Hematopoietic multipotent progenitor cell treated with erythropoietin and hydrocortisone succinate and interleukin-3 and kit ligand, for 6 days (in vitro differentiated cells): ENCODE results near the gene MOGAT3.
"Not testable (repeated sequence)": the region's sequence is repeated elsewhere in the genome, so short reads cannot be mapped to it uniquely, and the experiment has no call there.

ENCODE experiments used
- DNase-seq: peaks from one replicate; pipeline ENCODE4 v3.0.0-alpha.2; 2015

The MOGAT3 gene

DNA sequence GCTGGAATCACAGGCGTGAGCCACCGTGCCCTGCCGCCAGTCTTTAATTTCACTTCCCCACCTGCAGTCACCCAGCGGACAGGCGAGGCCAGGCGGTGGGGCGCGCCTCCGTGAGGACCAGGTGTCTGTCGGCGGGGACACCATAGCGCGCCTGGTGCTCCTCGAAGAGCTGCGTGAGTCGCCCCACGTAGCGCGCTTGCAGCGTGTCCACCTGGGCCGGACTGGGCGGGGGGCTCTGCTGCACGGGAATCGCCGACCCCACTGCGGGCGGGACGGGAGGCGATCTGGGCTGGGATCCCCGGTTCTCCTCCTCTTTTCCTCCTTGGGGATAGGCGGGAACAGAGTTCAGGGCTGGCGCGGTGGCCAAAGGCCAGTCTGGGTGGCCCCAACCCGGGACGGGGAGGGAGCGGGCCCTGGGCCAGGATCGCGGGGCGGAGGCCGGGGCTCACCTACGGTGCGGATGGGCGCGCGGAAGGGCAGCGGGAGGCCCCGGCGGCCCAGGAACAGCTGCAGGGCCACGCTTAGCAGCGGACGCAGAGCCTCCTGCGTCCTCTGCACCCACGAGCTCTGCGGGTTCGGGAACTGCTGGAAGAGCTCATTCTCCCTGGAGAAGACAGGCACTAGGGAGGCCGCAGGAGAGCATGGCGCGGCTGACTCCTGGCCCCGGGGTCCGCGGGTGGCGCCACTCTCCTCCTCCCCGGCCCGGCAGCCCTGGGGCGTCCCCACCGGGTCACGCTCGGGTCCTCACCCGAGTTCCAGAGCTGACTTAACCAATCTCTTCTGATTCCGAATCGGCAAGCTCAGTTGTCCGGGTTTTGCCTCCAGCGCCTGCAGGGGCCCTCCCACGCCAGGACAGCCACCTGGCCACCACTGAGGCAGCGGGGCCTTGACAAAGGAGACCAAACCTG is 1.1 kb upstream of the MOGAT3 start:
- DNase-seq: no peak

DNA sequence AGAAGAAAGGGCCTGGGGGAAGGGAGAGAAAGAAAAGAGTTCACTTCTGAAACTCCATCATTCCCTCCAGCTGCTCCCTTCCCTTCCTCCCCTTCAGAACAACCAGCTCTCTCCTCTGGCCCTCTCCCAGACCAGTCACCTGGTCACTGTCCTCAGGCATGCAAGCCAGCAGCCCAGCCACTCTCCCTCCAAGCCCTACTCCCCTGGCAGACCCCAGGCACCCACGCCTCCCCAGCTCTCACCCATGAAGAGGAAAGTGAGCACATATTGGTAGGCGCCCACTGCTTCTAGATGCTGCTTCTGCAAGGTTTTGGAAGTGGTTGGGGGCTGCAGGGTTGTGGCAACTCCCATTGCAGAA is 353 bp downstream of the MOGAT3 start:
- DNase-seq: no peak

DNA sequence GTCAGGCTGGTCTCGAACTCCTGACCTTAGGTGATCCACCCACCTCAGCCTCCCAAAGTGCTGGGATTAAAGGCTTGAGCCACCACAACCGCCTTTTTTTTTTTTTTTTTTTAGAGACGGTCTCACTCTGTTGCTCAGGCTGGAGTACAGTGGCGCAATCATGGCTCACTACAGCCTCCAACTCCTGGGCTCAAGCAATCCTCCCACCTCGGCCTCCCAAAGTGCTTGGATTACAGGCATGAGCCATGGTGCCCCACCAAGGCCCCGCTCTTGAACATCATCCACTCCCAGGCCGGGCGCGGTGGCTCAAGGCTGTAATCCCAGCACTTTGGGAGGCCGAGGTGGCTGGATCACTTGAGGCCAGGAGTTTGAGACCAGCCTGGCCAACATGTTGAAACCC is 1.3 kb downstream of the MOGAT3 start:
- DNase-seq: not testable (repeated sequence)

DNA sequence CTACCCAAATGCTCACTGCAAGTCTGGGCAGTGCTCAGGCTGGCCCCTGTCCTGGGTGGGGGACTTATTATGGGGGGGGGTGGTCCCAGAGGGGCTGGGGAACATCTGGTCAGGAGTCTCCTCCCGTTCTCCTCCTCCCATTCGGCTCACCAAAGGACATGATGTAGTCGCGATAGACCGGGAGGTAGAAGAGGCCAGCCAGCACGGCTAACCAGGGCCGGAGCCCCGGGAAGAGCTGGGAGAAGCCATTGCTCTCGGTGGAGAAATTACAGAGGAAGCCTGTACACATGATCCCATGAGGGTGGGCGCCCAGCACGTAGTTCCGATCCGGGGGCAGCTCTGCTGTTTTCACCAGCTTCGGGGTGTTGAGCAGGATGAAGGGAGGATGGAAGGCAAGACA is 2.4 kb downstream of the MOGAT3 start:
- no peak for DNase-seq

DNA sequence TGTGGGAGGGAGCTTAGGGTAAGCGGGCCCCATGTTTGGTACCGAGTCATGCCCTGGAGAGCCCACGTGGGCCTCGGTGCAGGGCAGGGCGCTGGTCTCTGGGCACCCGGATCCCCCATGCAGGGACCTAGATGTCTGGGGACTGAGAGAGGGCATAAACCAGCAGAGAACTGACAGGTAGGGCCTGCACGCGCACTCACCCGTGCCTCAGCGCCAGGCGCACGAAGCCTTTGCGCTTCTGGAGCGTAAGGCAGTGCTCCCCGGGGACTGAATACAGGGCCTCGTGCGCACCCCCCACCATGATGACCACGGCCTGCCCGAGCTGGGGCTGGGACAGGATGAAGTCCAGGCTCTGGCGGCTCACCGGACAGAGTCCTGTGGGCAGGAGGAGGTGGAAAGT is 2.8 kb downstream of the MOGAT3 start:
- DNase-seq: no peak

DNA sequence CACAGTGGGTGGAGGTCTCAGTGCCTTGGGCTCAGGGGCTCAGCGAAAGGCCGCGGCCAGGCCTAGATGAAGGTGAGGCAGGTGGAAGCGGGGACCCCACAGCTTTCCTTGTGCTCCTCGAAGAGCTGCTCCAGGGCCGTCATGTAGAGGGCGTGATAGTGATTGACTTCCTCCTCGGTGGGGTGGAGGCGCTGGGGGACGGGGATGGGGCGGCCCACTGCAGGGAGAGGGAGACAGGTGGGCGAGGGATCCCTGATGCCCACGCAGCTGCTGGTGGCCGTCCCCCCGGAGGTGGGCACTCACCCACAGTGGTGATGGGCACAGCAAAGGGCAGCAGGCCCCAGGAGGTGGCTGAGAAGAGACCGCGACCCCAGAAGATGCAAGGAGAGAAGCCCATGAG is 5.0 kb downstream of the MOGAT3 start:
- DNase-seq: no peak

DNA sequence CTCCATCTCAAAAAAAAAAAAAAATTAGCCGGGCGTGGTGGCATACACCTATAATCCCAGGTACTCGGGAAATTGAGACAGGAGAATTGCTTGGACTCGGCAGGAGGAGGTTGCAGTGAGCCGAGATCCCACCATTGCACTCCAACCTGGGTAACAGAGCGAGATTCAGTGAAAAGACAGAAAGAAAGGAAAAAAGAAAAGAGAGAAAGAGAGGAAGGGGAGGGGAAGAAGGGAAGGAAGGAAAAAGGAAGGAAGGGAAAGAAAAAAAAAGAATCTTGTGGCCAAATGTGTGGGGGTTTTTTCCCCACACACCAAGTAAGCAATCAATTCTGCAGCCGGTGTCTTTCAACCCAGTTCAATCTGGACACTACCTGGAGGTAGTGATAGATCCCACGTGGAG is 11.7 kb downstream of the MOGAT3 start:
- DNase-seq: no peak

DNA sequence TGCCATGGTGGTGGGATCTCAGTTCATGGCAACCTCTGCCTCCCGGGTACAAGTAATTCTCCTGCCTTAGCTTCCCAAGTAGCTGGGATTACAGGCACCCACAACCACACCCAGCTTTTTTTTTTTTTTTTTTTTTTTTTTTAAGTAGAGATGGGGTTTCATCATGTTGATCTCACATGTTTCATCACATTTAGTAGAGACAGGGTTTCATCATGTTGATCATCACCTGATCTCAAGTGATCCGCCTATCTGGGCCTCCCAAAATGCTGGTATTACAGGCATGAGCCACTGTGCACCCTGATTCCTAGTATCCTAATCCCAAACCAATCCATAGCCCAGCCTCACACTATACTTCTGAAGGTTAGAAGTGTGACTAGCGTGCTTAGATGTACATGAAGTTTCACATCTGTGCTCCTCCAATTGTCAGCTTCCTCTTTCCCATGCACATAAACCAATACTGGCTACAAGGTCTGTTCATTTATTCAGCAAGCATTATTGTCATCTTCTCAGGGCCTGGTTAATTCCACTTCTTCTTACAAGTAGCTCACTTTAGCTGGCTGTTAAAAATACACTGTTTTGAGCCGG is 13.9 kb downstream of the MOGAT3 start:
- DNase-seq: no peak

DNA sequence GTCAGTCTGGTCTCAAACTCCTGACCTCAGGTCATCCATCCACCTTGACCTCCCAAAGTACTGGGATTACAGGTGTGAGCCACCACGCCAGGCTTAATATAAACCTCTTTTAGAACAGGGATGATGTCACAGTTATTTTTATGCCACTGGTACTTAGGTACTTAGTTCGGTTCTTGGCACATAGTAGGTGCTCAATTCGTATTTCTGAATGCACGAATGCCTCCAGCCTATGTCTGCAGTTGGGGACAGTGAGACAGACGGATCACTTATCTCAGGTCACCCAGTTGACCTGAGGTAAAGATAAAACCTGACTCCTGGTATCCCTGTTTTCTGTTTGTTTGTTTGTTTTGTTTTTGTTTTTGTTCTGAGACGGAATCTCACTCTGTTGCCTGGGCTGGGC is 14.6 kb downstream of the MOGAT3 start:
- no peak for DNase-seq

DNA sequence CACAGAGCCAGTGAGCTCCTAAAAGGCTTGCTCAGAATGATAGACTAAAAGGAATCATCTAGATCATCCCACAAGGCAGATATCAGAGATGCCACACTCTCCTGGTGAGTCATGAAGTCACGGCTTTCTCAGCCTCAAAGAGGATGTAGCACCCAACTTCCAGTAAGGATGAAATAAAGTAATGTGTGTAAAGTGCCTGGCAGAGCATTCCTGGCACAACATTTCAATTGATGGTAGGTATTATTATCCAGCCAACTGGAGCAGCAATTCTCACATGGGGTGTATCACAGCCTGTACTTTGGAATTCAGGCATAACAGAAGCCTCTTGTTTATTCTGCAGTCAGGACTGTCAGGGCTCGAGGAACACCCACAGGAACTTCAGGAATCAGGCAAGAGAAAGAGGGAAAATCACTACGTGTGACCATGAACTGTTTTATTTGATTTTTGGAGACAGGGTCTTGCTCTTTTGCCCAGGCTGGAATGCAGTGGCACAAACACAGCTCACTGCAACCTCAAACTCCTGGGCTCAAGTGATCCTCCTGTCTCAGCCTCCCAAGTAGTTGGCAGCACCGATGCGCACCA is 15.5 kb downstream of the MOGAT3 start:
- DNase-seq: no peak

DNA sequence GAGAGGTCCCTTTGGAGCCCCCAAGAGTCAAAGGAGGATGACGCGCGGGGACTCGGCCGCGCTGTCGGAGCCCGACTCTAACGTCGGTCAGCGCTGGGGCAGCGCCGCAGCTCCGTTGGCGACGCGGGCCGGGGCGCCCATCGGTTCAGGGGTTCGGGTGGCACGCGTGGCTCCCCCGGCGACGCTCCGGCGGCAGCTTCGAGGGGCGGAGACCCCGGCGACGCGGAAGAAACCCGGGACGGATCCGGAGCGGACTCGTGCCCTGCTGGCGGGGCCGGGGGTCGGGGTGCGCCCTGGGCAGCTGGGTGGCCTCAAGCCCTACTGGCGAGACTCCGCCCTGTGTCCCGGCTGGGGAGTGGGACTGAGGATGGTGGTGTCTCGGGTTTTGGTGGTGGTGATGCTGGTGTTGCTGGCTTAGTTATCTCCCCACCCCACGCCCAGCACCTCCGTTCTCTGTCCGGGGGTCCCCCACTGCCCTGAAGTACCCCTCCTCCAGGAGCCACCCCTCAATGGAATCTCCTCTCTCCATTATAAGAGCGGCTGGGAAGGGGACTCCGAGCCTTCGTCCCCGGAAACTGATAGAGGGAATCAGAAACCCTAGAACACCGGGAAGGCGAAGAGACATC is 20.6 kb downstream of the MOGAT3 start, which contains the start of gene NAT16:
TSS of gene NAT16 (minus strand) at position 164 of the 626 bp plus-strand sequence. CDS start 5,486 bp downstream, outside the sequence.
- DNase-seq: no peak

DNA sequence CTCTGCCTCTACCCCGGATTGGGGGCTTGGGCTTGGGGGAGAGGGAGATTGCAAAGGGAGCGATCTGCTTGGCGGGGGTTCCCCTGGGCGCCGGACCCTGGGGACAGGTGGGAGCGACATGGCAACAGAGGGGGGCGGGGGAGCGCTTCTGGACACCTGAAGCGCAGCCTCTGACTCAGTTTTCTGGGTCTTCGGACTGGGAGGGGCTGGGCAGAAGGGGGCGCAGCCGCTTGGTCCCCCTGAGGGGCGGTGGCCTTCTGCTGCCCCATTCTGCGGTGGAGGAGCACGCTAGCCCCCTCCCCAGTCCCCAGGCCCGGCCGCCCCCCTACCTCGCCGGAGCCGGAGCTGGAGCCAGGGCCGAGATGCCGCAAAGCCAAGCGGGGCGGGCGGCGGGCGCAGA is 21.1 kb downstream of the MOGAT3 start:
- no peak for DNase-seq

DNA sequence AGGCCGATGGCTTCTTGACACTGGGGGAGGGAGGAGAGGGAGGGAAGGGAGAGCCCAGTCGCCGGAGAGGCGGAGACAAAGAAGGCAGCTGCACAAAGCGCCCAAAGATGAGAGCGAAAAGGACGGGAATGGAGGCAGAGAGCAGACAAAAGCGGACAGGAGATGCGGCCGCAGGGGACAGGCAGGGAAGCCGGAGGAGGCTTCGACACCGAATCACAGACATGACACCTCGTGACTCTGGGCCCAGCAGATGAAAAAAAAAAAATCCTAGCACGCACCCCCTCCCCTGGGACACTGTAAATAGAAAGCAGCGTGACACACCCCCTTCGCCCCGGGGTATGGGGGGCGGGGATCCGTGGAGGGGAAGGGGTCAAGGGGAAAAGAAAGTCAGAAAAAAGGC is 21.7 kb downstream of the MOGAT3 start:
- DNase-seq: no peak

DNA sequence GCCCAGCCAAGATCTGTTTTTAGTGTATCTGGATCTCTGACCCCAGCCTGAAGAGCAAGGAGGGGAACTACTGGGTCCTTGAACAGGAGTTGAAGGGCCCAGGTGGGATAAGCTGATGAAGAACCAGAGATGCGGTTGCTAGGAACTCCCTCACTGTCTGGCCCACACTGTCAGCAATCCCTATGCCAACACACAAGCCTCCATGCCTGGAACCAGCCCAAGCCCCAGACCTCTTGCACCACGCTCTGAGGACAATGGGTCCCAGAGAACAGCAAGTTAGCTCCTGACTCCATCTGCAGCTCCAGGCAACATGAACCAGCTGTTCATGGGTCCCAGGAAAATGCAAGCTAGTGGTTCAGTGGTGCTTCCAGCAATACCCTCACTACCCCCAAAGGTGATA is 23.2 kb downstream of the MOGAT3 start:
- no peak for DNase-seq

DNA sequence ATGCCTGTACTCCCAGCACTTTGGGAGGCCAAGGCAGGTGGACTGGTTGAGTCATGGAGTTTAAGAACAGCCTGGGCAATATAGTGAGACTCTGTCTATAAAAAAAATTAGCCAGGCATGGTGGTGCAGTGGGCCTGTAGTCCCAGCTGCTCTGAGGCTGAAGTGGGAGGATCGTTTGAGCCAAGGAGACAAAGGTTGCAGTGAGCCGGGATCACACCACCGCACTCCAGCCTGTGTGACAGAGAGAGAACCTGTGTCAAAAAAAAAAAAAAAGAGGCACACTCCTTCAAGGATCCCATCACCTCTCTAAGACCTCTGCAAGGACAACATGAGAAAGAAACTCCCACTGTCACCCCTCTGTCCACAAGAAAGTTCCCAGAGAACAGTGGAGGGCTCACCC is 25.2 kb downstream of the MOGAT3 start:
- no peak for DNase-seq

DNA sequence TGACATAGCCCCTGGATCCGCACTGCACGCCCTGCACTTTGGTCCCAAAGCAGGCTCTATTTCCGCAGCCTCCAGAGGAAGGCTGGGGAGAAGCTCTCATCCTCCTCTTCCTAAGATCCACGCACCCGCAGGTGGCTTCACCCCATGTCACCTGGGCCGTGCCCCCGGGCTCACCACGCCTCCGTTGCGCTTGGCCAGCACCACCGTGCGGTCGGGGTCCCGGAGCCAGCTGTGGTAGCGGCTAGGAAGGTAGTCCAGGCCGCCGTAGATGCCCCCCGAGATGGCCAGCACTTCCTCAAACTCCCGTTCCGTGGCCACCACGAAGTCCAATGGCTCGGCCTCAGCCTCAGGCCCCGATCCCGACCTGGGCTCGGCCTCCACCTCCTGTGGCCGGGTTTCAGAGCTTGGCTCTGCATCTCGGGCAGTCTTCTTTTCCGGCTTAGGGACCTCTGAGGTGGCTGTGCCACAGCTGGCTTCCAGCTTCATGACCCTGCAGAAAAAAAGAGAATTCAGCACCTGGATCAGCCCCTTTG is 26.4 kb downstream of the MOGAT3 start:
- DNase-seq: no peak

DNA sequence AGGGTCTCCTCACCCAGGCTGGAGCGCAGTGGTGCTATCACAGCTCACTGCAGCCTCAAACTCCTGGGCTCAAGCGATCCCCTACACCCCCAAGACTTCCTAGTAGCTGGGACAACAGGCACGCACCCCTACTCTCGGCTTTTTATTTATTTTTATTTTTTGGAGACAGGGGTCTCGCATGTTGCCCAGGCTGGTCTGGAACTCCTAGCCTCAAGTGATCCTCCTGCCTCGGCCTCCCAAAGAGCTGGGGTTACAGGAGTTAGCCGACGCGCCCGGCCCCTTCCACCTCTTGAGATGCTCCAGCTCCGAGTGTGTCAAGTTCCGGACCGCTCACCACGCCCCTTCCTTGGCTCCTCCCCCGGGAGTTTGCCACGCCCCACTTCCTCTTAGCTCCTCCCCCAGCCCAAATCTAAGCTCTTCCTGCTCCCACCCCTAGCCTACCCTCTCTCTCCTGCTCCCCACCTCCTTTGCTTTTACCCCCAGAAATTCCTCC is 27.0 kb downstream of the MOGAT3 start:
- peak; percentile 78 for DNase-seq

DNA sequence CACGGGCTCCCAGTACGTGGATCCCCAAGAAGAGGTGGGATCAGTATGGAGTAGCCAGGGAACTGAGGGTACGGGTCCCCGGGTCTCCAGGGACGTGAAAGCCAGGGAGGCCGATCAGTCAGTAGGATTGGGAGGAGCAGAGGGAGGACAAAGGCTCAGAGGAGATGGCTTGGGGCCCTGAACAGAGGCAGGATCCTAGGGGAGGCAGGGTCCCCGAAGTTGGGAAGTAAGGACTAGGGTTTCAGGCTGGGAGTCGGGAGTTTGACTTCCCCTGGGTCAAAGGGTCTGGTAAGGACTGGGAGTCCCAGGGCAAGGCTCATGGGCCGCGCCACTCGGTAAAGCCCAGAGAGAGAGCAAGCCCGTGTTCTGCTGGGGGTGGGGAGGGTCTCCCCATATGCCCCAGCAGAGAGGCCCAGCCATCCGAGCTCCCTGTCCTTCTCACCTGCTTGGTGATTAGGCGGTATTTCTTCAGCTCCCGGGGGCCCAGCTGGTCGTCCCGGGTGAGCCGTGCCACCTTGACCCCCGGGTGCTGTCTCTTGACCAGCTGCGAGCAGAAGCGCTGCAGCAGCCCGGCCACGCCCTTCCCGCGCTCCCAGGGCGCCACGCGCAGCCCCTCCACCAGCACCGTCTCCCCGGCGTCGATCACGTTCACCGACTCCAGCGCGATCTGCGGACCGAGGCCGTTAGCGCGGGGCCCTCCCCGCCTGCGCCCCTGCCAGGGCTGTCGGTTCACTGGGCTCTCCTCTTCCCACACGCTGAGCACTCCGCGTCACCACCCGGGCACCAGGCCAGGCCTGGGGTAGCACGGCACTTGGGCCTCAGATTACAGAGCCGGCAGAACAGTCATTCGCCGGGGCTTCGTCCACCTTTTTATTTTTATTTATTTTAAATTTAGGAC is 27.7 kb downstream of the MOGAT3 start:
- peak; percentile 81 for DNase-seq

DNA sequence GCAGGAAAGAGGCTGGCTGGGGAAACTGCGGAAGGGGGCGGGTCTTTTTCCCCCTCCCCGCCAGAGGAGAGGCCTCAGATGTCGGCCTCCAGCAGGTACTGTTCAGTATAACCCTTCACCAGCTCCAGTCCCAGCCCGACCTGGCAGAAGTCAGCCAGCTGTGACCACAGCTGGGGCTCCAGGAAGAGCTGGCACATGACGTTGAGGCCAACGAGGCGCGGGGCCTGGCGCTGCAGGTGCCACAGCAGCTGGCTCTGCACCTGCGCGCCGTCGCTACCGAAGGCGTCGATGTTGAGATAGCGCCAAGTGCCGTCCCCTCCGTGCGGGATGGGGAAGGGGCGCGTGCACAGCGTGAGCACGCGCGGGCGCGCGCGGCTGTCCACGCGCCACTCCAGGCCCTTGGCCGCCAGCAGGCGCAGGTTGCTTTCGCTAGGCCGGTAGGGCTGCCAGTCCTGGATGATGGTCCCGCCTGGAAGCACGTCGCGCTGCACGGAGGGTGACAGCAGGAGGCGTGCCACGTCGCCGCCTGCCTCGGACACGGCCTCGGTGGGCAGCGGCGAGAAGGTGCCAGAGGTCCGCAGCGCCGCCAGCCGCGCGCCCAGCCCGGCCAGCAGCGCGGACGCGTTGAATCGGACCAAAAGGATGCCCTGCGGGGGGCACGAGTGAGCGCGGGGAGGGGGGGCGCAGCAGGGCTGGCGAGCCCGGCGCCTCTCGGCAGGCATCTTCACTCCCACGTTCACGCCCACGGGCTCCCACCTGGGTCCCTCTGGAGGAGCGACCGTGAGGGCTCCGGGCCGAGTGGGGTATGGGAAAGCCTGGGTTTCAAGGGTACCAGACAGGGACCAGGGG is 28.6 kb downstream of the MOGAT3 start:
- DNase-seq: no peak

DNA sequence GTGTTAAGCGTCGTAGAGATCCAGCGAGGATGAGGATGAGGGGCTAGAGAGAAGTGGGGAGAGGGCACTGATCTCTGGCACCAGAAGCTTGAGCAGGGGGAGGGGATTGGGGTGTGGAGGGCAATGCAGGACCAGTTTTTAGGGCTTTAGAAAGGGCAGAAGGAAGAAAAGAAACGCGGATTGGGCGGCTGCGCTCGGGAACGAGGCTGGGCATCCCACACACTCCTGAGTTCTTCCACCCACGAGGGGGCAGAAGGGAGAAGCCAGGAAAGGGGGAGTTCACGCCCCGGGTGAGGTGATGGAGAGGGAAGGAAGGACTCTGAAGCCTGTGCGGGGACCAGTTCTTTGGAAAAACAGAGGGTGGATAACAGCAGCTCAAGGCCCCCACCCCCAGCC is 29.4 kb downstream of the MOGAT3 start:
- no peak for DNase-seq
